NCI-H146 (cell line): ENCODE measurements around the gene TNFRSF8.
"Not testable (repeated sequence)": the region's sequence is repeated elsewhere in the genome, so short reads cannot be mapped to it uniquely, and the experiment has no call there.

Experiments used
- DNase-seq: peaks from one replicate; lab custom pipeline; 2025; lab: John Stamatoyannopoulos, UW

Gene TNFRSF8

DNA sequence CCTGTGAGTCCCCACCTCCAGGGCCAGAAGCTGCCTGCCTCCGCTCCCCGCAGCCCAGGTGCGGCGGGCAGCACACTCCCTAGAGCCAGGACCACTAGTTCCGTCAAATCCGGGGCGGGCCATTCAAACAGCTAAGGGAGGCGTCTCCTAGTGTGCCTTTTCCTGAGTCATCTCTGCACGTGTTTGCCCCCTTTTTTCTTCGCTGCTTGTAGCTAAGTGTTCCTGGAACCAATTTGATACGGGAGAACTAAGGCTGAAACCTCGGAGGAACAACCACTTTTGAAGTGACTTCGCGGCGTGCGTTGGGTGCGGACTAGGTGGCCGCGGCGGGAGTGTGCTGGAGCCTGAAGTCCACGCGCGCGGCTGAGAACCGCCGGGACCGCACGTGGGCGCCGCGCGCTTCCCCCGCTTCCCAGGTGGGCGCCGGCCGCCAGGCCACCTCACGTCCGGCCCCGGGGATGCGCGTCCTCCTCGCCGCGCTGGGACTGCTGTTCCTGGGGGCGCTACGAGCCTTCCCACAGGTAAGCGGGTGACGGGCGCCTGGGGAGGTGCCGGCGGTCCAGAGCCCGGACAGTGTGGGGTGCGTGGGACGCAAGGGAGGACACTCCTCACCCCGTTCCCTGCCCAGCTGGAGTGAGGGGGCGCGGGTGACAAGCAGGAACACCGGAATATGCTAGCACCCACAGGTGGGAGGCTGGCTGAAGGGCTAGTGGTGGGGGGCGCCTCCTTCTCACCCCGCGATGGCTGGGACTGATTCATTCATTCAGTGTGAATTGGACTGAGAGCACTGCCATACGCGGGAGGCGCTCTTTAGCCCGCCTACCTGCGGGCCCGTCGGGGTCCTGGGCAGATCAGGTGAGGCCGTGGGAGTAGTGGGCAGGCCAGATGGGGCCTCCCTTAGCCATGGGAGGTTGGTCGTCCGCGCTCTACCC is at the start of gene TNFRSF8:
Gene TNFRSF8 (plus strand): TSS at position 163 of the 932 bp plus-strand sequence. CDS start 296 bp downstream, at position 459.
- no peak for DNase-seq

DNA sequence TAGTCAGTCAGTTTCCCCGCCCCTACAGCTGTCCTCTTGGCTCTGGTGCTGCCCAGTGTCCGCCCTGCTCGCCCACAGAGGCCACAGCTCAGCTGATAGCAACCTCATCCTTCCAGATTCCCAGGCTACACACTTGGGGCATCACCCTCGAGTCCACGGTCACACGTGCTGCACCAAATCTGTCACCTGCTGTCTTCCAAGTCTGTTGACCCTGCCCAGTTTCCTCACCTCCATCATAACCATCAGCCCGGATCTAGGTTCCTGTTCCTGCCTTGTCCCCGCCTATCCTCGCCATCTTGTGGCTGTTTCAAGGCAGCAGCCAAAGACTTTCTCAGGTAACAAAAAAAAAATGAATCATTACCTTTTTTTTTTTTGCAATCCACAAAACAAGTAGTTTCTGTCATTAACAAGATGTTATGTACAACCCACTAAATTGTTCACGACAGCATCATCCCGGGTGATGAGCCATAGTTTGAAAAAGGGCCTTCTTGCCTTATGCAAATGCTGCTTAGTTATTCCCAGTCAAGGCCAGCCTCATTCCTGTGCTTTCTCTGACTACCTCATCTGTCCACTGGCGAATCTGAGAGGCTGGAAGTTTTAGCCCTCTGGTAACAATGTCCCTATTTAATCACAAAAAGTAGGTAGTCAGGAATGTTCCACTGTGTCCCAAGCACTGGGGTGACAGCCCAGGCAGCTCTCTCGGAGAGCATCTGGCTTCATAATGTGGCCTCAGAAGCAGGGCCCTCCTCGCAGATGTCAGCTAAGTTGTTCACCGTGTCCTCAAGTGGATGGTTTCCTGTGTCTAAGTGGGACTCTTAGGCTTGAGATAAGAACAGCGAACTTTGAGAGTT is 48.7 kb upstream of the TNFRSF8 start:
- no peak for DNase-seq

DNA sequence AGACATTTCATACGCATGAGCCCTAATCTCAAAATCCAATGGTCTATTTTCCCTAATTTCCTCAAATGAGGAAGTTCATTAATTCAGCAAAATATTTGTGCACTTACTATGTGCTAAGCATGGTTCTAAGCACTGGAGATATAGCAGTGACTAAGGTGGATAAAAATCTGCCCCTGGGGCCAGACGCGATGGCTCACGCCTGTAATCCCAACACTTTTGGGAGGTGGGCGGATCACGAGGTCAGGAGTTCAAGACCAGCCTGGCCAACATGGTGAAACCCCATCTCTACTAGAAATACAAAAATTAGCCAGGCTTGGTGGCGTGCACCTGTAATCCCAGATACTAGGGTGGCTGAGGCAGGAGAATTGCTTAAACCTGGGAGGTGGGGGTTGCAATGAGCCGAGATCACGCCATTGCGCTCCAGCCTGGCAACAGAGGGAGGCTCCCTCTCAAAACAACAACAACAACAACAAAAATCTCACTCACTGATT is 48.1 kb upstream of the TNFRSF8 start:
- DNase-seq = no peak

GRCh38 chr1:12015499-12015898 is 47.6 kb upstream of the TNFRSF8 start:
- no peak for DNase-seq

- no peak for DNase-seq
Measured at GRCh38 chr1:12016182-12016581, 46.9 kb upstream of the TNFRSF8 start.

- DNase-seq = no peak
Measured at GRCh38 chr1:12019858-12020509, 43.1 kb upstream of the TNFRSF8 start.

- DNase-seq = no peak
Measured at GRCh38 chr1:12021616-12022015, 41.5 kb upstream of the TNFRSF8 start.

GRCh38 chr1:12022036-12022435 is 41.1 kb upstream of the TNFRSF8 start:
- no peak for DNase-seq

DNA sequence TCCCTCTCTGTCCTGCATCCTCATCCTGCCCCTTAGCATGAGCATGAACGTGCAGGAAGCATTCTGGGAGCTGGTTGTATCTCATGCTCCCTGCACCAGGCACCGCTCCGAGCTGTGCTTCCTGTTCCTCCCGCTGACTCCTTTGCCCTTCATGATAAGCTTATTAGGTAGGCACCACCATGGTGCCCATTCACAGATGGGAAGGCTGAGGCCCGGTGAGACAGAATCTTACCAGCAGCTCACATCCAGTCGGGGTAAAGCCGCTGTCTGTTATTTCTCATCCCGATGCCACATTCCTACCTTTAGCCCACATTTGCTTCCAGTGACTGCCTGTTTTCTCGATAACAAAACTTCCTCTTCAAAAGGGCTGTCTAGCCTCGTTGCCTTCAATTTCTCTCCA is 36.5 kb upstream of the TNFRSF8 start:
- DNase-seq = no peak

- no peak for DNase-seq
Measured at GRCh38 chr1:12028248-12028647, 34.9 kb upstream of the TNFRSF8 start.

DNA sequence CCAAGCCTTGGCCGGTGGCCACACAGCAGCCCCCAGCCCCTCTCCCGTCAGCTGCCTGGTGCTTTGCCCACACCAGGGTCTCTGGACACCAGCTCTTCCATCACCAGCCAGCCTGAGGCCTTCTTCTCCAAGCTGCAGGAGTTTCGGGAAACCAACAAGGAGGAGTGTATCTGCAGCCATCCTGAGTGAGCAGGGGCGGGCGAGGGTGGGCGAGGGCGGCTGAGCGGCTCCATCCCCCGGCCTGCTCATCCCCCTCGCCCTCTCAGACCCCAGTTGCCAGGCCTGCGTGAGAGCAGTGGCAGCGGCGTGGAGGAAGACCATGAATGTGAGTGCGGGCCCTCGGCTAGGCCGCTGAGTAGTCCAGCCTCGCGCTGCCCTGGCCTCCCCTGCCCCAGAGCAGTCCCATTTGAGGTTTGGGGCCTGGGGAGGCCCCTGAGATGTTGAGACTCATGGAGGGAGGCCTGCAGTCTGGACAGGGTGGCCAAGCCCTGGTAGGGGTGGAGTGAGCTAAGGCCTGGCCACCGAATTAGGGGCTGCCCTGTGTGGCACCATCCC is 34.1 kb upstream of the TNFRSF8 start:
- DNase-seq = no peak

DNA sequence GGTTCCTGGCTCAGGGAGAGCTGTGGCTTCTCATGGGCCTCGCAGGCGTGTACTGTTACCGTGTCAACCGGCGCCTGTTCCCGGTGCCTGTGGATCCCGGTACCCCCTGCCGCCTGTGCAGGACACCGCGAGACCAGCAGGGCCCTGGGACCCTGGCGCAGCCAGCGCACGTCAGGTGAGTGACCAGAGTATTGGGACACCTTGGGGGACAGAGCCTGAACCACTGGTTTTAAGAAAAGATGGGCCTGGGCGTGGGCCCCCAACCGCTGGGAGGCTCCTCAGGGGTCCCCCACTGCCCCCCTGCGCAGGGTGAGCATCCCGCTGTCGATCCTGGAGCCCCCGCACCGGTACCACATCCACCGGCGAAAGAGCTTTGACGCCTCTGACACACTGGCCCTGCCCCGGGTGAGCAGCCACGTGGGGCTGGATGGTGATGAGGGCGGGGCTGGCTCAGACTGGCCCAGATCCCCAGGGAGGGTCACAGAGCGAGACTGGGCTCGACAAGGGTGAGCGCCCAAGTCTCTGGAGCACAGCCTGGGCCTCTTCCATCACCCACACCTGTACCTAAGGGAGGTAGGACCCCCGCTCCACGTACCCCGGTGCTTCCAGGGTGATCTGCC is 33.3 kb upstream of the TNFRSF8 start:
- no peak for DNase-seq

DNA sequence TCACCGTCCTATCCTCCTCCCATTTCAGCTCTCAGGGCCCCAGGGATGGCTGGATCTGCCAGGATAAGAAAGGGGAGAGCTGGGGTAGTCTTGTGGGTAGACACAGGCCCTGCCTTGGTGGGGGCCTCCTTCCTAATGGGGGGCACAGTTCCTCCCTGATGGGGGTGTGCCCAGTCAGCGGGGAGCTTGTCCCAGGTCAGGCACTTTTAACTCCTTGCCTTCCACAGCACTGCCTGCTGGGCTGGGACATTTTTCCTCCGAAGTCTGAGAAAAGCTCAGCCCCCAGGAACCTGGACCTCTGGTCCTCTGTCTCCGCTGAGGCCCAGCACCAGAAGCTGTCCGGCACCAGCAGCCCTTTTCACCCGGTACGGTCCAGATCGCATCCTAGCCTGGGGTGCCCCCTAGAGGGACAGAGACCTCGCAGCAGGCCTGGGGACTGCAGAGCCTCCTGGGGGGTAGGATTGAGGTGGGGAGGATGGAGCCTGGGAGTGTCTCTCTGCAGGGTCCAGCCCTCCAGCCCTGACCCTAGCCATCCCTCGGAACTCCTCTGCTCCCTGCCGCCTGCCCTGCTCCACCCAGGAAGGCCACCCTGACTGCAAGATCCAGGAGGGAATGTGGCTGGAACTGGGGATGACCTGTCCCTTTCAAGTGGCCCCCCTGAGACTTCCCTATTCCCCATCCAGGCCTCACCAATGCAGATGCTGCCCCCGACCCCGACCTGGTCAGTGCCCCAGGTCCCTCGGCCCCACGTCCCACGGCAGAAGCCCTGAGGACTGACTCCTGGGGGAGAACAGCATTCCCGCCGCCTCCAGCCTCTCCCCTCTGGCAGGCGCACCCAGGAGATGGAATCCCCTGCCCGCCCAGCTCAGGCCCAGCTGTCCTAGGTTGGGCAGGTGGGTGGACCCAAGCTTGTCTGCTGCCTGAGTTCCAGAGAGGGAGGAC is 31.8 kb upstream of the TNFRSF8 start:
- no peak for DNase-seq

DNA sequence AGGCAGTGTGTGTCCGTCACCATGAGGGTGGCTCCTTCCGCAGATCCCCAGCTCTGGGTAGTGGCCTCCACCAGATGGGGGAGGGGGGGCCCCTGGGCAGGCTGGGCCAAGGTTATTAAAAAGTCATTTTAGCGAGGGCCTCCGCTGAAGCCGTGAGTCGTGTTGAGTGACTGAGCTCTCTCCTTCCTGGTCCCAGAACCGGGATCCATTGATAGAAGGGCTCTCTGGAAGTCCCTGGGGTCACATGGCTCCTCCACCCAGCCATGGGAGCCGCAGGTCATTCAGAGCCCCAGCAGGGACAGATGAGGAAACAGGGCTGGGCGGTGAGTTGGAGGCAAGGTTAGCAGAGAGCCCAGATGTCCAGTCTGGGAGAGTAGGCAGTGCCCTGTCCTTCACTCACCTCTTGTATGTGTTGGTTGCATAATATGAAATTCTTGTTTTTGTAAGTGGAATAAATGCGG is 30.9 kb upstream of the TNFRSF8 start:
- no peak for DNase-seq

DNA sequence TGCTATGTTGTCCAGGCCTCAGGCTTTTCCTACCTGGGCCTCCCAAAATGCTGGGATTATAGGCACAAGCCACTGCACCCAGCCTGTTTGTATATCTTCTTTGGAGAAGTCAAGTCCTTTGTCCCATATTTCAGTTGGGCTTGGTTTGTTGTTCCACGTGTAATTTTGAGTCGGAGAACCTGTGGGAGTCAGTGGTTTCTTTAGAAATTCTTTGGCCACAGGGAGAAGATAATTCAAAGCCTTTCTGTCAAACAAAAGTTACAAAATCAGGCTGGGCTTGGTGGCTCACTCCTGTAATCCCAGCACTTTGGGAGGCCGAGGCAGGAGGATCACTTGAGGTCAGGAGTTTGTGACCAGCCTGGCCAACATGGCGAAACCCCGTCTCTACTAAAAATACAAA is 29.7 kb upstream of the TNFRSF8 start:
- not testable (repeated sequence) for DNase-seq

DNA sequence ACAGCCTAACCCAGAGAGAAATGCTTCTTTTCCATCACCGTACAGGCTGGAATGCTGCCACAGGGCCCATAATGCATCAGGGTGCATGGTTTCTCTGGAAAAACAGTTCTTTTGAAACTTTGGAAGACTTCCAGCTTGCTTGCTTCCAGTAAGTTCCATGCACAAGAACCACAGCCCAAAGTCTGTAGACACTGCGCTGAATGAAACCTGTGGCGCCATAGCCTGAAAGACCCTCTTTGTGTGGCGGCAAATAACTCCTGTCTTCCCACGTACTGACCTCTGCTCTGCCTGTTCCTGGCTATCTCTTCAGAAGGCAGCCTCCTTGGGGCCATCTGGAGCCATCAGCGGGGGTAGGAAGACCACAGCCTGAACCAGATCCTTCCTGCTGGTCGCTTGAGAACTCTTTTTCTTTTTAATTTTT is 28.7 kb upstream of the TNFRSF8 start:
- no peak for DNase-seq

DNA sequence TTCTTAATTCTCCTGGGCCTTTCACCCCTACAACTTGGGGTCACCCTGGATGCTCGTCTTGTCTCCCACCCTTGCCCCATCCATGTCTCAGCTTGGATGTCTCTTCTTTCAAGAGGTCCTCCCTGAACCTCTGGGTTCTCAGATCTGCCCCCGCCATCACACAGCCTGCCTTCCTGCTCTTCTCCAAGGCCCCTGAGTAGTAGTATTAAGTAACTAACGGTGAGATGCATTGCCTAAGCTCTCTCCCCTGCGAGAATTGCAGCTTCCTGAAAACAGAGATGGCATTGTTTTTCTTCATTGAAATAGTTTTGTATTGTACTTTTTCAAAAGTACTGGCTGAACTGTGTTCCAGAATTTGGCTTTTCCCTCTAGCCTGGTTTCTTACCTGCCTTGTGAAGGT is 27.8 kb upstream of the TNFRSF8 start:
- no peak for DNase-seq

- DNase-seq = no peak
Measured at GRCh38 chr1:12037486-12038355, 25.4 kb upstream of the TNFRSF8 start.
